ENCODE data around the gene SH3PXD2A. TPM values are rescaled to one million over a fixed set of nuclear protein-coding genes. Genes with fewer than 3 reads are reported as not detected.

SH3PXD2A gene
- total and polyA plus RNA-seq, 12 donors, result 6.9 to 44.9 (median 34.4) TPM

GRCh38 chr10:103629581-103629980 lies 225.8 kb downstream of the SH3PXD2A start:
- WGBS, 2 donors, result 63 to 69% methylated on average over 3 of the region's 3 CpGs
- no peak for TF ChIP-seq CTCF (IDR thresholded peaks at IDR 0.05)
- H3K27me3 ChIP-seq, result no peaks in the 10 kb centered on the region
- DNase-seq (no peak), ATAC-seq (no peak)
- H3K4me3 ChIP-seq, result no peak overlapping the region
- H3K4me1 ChIP-seq, result peaks cover 0 to 20% (median 0%) of the 10 kb centered on the region in 9 donors
- H3K9me3 ChIP-seq, result no peaks in the 10 kb centered on the region
- intact Hi-C loops (cut with DNase I), result loop anchor here in 1 of 10 donors (10.0 kb wide), 1 partner anchor 1625 kb away; no protein-coding TSS in a partner anchor
- H3K27ac ChIP-seq, result no peak overlapping the region
- peaks cover 0 to 57% (median 19%) of the 10 kb centered on the region in 9 donors for H3K36me3 ChIP-seq

- Histone ChIP-seq H3K9me3 (no peaks in the 10 kb centered on the region), H3K4me3 (no peak overlapping the region), H3K4me1 (peaks cover 0 to 20% (median 1%) of the 10 kb centered on the region in 9 donors), H3K36me3 (peaks cover 0 to 71% (median 22%) of the 10 kb centered on the region in 9 donors), H3K27me3 (no peaks in the 10 kb centered on the region), H3K27ac (no peak overlapping the region)
- WGBS, 2 donors, result 93% methylated on average over 13 of the region's 13 CpGs
- no peak for ATAC-seq
- no peak for TF ChIP-seq CTCF (IDR thresholded peaks at IDR 0.05)
- intact Hi-C loops (cut with DNase I), result loop anchor here in 1 of 10 donors (10.0 kb wide), 1 partner anchor 1623 kb away; no protein-coding TSS in a partner anchor
- no peak for DNase-seq
These were observed 227.5 kb downstream of the SH3PXD2A start for GRCh38 chr10:103627893-103628292.

- intact Hi-C loops (cut with DNase I), result loop anchor here in 1 of 10 donors (10.0 kb wide), 1 partner anchor 1623 kb away; no protein-coding TSS in a partner anchor
- Histone ChIP-seq H3K9me3 (no peaks in the 10 kb centered on the region), H3K4me1 (peaks cover 0 to 24% (median 7%) of the 10 kb centered on the region in 9 donors), H3K36me3 (peaks cover 0 to 74% (median 22%) of the 10 kb centered on the region in 9 donors), H3K27ac (no peak overlapping the region), H3K27me3 (no peaks in the 10 kb centered on the region), H3K4me3 (no peak overlapping the region)
- DNase-seq, result no peak
- WGBS, 2 donors, result 89 to 90% methylated on average over 22 of the region's 22 CpGs
- no peak for TF ChIP-seq CTCF (IDR thresholded peaks at IDR 0.05)
- ATAC-seq, result no peak
These were observed 228.1 kb downstream of the SH3PXD2A start for GRCh38 chr10:103627111-103627892.

GRCh38 chr10:103626178-103626577 lies 229.2 kb downstream of the SH3PXD2A start:
- Histone ChIP-seq H3K27ac (no peak overlapping the region), H3K9me3 (no peaks in the 10 kb centered on the region), H3K36me3 (peaks cover 0 to 75% (median 22%) of the 10 kb centered on the region in 9 donors), H3K4me1 (peaks cover 7 to 31% (median 19%) of the 10 kb centered on the region in 9 donors), H3K4me3 (no peak overlapping the region), H3K27me3 (no peaks in the 10 kb centered on the region)
- intact Hi-C loops (cut with DNase I), result loop anchor here in 1 of 10 donors (10.0 kb wide), 1 partner anchor 1621 kb away; no protein-coding TSS in a partner anchor
- TF ChIP-seq CTCF (IDR thresholded peaks at IDR 0.05), result no peak
- 87 to 88% methylated on average over 11 of the region's 11 CpGs for WGBS, 2 donors
- DNase-seq (no peak), ATAC-seq (no peak)

All from heart right ventricle (tissue), 16 donors.